ENCODE results near the gene RGL2. TPM values are rescaled to one million over a fixed set of nuclear protein-coding genes. Genes with fewer than 3 reads are reported as not detected.

RGL2 gene
- total and polyA plus RNA-seq, 2 of the 13 experiments (the other 11 are each of a cell fraction or from before 2014, with no cell fraction given) = 22.9 to 47.4 TPM

DNA sequence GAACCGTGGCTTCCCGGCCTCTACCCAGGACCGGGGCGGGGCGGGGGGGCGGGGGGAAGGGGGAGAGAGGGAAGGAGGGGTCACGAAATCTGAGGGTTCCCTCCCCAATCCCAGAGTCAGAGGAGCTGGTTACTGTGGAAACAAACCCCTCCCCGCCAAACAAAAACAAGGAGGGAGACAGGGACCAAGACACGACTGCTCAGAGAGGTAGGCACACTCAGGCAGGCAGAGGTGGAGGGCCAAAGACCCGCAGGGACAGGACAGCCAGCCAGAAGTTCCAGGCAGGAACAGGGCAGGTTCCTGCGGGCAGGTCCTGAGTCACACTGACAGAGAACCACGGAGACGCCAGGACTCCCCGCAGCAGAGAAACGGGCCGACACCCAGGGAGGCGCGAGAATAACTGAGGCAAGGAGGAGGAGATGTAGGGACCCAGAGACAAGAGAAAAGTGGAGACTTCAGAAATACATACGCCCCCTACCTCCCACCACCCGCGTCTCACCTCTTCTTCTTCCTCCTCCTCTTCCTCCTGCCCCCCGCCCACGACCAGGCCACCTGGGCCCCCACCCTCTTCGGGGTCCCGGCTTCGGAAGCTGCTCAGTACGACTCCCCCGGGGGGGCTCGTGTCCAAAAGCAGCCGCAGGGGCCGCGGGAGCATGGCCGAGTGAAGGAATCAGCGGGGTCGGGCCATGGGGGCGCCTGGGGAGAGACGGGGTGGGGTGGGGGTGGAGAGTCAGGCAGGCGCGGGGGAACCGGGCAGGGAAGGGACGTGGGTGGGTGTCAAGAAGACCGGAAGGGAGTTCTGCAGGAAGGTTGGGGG lies 578 bp downstream of the RGL2 start (continued):
- TF ChIP-seq, protein P1, sequence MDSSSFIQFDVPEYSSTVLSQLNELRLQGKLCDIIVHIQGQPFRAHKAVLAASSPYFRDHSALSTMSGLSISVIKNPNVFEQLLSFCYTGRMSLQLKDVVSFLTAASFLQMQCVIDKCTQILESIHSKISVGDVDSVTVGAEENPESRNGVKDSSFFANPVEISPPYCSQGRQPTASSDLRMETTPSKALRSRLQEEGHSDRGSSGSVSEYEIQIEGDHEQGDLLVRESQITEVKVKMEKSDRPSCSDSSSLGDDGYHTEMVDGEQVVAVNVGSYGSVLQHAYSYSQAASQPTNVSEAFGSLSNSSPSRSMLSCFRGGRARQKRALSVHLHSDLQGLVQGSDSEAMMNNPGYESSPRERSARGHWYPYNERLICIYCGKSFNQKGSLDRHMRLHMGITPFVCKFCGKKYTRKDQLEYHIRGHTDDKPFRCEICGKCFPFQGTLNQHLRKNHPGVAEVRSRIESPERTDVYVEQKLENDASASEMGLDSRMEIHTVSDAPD (CRISPR knock-in tag; IDR thresholded peaks at IDR 0.05) = 0 out of 2 replicates have a peak, but pooled peaks have one; percentile 14
- TF ChIP-seq ZNF484 (CRISPR knock-in tag; IDR thresholded peaks at IDR 0.05; ENCODE audit: borderline replicate concordance, low read depth) = no peak
- no peak for TF ChIP-seq FOSL1 (CRISPR knock-in tag; IDR thresholded peaks at IDR 0.05; ENCODE audit: borderline replicate concordance)
- no peak for TF ChIP-seq MEIS1 (CRISPR knock-in tag; IDR thresholded peaks at IDR 0.05; ENCODE audit: borderline replicate concordance)
- TF ChIP-seq, protein P2, sequence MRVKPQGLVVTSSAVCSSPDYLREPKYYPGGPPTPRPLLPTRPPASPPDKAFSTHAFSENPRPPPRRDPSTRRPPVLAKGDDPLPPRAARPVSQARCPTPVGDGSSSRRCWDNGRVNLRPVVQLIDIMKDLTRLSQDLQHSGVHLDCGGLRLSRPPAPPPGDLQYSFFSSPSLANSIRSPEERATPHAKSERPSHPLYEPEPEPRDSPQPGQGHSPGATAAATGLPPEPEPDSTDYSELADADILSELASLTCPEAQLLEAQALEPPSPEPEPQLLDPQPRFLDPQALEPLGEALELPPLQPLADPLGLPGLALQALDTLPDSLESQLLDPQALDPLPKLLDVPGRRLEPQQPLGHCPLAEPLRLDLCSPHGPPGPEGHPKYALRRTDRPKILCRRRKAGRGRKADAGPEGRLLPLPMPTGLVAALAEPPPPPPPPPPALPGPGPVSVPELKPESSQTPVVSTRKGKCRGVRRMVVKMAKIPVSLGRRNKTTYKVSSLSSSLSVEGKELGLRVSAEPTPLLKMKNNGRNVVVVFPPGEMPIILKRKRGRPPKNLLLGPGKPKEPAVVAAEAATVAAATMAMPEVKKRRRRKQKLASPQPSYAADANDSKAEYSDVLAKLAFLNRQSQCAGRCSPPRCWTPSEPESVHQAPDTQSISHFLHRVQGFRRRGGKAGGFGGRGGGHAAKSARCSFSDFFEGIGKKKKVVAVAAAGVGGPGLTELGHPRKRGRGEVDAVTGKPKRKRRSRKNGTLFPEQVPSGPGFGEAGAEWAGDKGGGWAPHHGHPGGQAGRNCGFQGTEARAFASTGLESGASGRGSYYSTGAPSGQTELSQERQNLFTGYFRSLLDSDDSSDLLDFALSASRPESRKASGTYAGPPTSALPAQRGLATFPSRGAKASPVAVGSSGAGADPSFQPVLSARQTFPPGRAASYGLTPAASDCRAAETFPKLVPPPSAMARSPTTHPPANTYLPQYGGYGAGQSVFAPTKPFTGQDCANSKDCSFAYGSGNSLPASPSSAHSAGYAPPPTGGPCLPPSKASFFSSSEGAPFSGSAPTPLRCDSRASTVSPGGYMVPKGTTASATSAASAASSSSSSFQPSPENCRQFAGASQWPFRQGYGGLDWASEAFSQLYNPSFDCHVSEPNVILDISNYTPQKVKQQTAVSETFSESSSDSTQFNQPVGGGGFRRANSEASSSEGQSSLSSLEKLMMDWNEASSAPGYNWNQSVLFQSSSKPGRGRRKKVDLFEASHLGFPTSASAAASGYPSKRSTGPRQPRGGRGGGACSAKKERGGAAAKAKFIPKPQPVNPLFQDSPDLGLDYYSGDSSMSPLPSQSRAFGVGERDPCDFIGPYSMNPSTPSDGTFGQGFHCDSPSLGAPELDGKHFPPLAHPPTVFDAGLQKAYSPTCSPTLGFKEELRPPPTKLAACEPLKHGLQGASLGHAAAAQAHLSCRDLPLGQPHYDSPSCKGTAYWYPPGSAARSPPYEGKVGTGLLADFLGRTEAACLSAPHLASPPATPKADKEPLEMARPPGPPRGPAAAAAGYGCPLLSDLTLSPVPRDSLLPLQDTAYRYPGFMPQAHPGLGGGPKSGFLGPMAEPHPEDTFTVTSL (CRISPR knock-in tag; IDR thresholded peaks at IDR 0.05; ENCODE audit: borderline replicate concordance) = no peak
- no peak for TF ChIP-seq ZNF564 (CRISPR knock-in tag; IDR thresholded peaks at IDR 0.05)
- no peak for TF ChIP-seq ZNF335 (CRISPR knock-in tag; IDR thresholded peaks at IDR 0.05)
- TF ChIP-seq, protein P3, sequence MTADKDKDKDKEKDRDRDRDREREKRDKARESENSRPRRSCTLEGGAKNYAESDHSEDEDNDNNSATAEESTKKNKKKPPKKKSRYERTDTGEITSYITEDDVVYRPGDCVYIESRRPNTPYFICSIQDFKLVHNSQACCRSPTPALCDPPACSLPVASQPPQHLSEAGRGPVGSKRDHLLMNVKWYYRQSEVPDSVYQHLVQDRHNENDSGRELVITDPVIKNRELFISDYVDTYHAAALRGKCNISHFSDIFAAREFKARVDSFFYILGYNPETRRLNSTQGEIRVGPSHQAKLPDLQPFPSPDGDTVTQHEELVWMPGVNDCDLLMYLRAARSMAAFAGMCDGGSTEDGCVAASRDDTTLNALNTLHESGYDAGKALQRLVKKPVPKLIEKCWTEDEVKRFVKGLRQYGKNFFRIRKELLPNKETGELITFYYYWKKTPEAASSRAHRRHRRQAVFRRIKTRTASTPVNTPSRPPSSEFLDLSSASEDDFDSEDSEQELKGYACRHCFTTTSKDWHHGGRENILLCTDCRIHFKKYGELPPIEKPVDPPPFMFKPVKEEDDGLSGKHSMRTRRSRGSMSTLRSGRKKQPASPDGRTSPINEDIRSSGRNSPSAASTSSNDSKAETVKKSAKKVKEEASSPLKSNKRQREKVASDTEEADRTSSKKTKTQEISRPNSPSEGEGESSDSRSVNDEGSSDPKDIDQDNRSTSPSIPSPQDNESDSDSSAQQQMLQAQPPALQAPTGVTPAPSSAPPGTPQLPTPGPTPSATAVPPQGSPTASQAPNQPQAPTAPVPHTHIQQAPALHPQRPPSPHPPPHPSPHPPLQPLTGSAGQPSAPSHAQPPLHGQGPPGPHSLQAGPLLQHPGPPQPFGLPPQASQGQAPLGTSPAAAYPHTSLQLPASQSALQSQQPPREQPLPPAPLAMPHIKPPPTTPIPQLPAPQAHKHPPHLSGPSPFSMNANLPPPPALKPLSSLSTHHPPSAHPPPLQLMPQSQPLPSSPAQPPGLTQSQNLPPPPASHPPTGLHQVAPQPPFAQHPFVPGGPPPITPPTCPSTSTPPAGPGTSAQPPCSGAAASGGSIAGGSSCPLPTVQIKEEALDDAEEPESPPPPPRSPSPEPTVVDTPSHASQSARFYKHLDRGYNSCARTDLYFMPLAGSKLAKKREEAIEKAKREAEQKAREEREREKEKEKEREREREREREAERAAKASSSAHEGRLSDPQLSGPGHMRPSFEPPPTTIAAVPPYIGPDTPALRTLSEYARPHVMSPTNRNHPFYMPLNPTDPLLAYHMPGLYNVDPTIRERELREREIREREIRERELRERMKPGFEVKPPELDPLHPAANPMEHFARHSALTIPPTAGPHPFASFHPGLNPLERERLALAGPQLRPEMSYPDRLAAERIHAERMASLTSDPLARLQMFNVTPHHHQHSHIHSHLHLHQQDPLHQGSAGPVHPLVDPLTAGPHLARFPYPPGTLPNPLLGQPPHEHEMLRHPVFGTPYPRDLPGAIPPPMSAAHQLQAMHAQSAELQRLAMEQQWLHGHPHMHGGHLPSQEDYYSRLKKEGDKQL (CRISPR knock-in tag; IDR thresholded peaks at IDR 0.05; ENCODE audit: low read depth) = no peak
- no peak for TF ChIP-seq PAF1 (CRISPR knock-in tag; IDR thresholded peaks at IDR 0.05)
- no peak for TF ChIP-seq KLF6 (CRISPR knock-in tag; IDR thresholded peaks at IDR 0.05)
- TF ChIP-seq STAT5B (CRISPR knock-in tag; IDR thresholded peaks at IDR 0.05) = no peak
- TF ChIP-seq ZBTB3 (CRISPR knock-in tag; IDR thresholded peaks at IDR 0.05; ENCODE audit: borderline replicate concordance, low read depth) = no peak
- no peak for TF ChIP-seq HDAC6 (IDR thresholded peaks at IDR 0.05; ENCODE audit: low read depth, low read length)
- TF ChIP-seq ZNF562 (CRISPR knock-in tag; IDR thresholded peaks at IDR 0.05; ENCODE audit: borderline replicate concordance) = no peak

Measured in HepG2 (cell line).